Measurements from ENCODE around the gene AQP1. TPM values are rescaled to one million over a fixed set of nuclear protein-coding genes. Genes with fewer than 3 reads are reported as not detected.

The AQP1 gene
- polyA plus RNA-seq, 1 donor from 2014 or later = 3.2 TPM

DNA sequence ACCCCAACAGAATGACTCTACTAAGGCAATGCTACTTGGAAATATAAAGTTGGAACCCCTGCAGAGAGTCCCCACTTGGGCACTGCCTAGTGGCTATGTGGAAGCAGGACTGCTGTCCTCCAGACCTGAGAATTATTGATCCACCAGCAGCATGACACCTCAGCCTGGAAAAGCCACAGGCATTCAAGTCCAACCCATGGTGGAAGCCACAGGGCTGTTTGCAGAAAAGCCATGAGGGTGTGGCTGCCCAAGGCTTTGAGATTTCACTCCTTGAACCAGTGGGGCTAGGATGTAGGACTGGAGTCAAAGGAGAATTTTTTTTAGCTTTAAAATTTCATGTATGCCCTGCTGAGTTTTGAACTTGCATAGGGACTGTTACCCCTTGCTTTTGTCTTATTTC, 38.5 kb downstream of the AQP1 start:
- H2AFZ ChIP-seq (ENCODE audit: low read depth, low read length) = no peak overlapping the region
- no peaks in the 10 kb centered on the region for H3K9me3 ChIP-seq (ENCODE audit: low read length)
- no peaks in the 10 kb centered on the region for H4K20me1 ChIP-seq (ENCODE audit: insufficient read depth)
- no peaks in the 10 kb centered on the region for H3K79me2 ChIP-seq (replicated peaks; ENCODE audit: insufficient read depth, low read length)
- no peaks in the 10 kb centered on the region for H3K36me3 ChIP-seq (ENCODE audit: insufficient read depth, low read length)
- H3K27ac ChIP-seq (ENCODE audit: low read length) = no peak overlapping the region
- H3F3A ChIP-seq (ENCODE audit: insufficient read depth, low read length, poor library complexity, severe bottlenecking) = no peaks in the 10 kb centered on the region
- H3K9ac ChIP-seq (ENCODE audit: low read length) = no peak overlapping the region
- no peaks in the 10 kb centered on the region for H3K9me2 ChIP-seq (ENCODE audit: insufficient read depth, low read length)
- no peaks in the 10 kb centered on the region for H3K27me3 ChIP-seq (ENCODE audit: insufficient read depth, low read depth, low read length)
- H3K4me2 ChIP-seq (ENCODE audit: low read length) = no peak overlapping the region
- no peak for TF ChIP-seq SMC3 (conservative IDR thresholded peaks at IDR 0.05; ENCODE audit: poor library complexity)
- TF ChIP-seq MXI1 (conservative IDR thresholded peaks at IDR 0.05; ENCODE audit: poor library complexity, severe bottlenecking) = no peak
- TF ChIP-seq, protein P1, sequence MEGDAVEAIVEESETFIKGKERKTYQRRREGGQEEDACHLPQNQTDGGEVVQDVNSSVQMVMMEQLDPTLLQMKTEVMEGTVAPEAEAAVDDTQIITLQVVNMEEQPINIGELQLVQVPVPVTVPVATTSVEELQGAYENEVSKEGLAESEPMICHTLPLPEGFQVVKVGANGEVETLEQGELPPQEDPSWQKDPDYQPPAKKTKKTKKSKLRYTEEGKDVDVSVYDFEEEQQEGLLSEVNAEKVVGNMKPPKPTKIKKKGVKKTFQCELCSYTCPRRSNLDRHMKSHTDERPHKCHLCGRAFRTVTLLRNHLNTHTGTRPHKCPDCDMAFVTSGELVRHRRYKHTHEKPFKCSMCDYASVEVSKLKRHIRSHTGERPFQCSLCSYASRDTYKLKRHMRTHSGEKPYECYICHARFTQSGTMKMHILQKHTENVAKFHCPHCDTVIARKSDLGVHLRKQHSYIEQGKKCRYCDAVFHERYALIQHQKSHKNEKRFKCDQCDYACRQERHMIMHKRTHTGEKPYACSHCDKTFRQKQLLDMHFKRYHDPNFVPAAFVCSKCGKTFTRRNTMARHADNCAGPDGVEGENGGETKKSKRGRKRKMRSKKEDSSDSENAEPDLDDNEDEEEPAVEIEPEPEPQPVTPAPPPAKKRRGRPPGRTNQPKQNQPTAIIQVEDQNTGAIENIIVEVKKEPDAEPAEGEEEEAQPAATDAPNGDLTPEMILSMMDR (IDR thresholded peaks at IDR 0.05; ENCODE audit: poor library complexity, severe bottlenecking) = no peak
- TF ChIP-seq, protein P2, sequence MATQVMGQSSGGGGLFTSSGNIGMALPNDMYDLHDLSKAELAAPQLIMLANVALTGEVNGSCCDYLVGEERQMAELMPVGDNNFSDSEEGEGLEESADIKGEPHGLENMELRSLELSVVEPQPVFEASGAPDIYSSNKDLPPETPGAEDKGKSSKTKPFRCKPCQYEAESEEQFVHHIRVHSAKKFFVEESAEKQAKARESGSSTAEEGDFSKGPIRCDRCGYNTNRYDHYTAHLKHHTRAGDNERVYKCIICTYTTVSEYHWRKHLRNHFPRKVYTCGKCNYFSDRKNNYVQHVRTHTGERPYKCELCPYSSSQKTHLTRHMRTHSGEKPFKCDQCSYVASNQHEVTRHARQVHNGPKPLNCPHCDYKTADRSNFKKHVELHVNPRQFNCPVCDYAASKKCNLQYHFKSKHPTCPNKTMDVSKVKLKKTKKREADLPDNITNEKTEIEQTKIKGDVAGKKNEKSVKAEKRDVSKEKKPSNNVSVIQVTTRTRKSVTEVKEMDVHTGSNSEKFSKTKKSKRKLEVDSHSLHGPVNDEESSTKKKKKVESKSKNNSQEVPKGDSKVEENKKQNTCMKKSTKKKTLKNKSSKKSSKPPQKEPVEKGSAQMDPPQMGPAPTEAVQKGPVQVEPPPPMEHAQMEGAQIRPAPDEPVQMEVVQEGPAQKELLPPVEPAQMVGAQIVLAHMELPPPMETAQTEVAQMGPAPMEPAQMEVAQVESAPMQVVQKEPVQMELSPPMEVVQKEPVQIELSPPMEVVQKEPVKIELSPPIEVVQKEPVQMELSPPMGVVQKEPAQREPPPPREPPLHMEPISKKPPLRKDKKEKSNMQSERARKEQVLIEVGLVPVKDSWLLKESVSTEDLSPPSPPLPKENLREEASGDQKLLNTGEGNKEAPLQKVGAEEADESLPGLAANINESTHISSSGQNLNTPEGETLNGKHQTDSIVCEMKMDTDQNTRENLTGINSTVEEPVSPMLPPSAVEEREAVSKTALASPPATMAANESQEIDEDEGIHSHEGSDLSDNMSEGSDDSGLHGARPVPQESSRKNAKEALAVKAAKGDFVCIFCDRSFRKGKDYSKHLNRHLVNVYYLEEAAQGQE (IDR thresholded peaks at IDR 0.05; ENCODE audit: borderline replicate concordance) = no peak
- TF ChIP-seq POLR2AphosphoS5 (IDR thresholded peaks at IDR 0.05) = no peak
- no peak for TF ChIP-seq EP300 (conservative IDR thresholded peaks at IDR 0.05; ENCODE audit: poor library complexity, severe bottlenecking)
- TF ChIP-seq TAF1 (IDR thresholded peaks at IDR 0.05; ENCODE audit: low read depth) = no peak
- no peak for TF ChIP-seq RAD21 (conservative IDR thresholded peaks at IDR 0.05)
- no peak for TF ChIP-seq EZH2 (IDR thresholded peaks at IDR 0.05; ENCODE audit: borderline replicate concordance, insufficient read depth, low read length, poor library complexity, severe bottlenecking)
- no peak overlapping the region for H3K4me3 ChIP-seq (ENCODE audit: low read length)

DNA sequence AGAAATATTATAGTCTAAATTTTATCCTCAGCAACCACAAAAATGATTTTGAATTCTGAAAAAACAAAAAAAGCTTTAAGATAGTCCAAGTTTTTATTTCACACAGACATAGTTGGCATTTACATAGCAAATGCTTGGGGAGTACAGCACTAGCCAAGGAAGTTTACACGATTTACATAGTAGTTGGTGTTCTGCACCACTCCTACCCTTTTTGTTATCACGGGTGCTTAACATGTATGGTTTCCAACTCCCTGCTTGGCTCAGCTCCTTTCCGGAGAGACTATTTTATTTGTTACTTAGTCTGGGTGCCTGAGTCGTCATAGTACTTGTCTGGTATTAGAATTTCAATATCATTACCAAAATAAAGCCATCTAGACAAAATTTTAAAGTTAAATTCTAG, 43.3 kb downstream of the AQP1 start:
- Histone ChIP-seq H3K79me2 (replicated peaks; ENCODE audit: insufficient read depth, low read length) (no peaks in the 10 kb centered on the region), H3K4me2 (ENCODE audit: low read length) (no peak overlapping the region), H3F3A (ENCODE audit: insufficient read depth, low read length, poor library complexity, severe bottlenecking) (no peaks in the 10 kb centered on the region), H3K27ac (ENCODE audit: low read length) (no peak overlapping the region), H4K20me1 (ENCODE audit: insufficient read depth) (no peaks in the 10 kb centered on the region), H3K36me3 (ENCODE audit: insufficient read depth, low read length) (no peaks in the 10 kb centered on the region), H3K9ac (ENCODE audit: low read length) (no peak overlapping the region), H2AFZ (ENCODE audit: low read depth, low read length) (no peak overlapping the region), H3K4me3 (ENCODE audit: low read length) (no peak overlapping the region), H3K27me3 (ENCODE audit: insufficient read depth, low read depth, low read length) (no peaks in the 10 kb centered on the region), H3K9me2 (ENCODE audit: insufficient read depth, low read length) (no peaks in the 10 kb centered on the region), H3K9me3 (ENCODE audit: low read length) (no peaks in the 10 kb centered on the region)
- TF ChIP-seq TAF1 (IDR thresholded peaks at IDR 0.05; ENCODE audit: low read depth) (no peak), EZH2 (IDR thresholded peaks at IDR 0.05; ENCODE audit: borderline replicate concordance, insufficient read depth, low read length, poor library complexity, severe bottlenecking) (no peak), EP300 (conservative IDR thresholded peaks at IDR 0.05; ENCODE audit: poor library complexity, severe bottlenecking) (no peak)

DNA sequence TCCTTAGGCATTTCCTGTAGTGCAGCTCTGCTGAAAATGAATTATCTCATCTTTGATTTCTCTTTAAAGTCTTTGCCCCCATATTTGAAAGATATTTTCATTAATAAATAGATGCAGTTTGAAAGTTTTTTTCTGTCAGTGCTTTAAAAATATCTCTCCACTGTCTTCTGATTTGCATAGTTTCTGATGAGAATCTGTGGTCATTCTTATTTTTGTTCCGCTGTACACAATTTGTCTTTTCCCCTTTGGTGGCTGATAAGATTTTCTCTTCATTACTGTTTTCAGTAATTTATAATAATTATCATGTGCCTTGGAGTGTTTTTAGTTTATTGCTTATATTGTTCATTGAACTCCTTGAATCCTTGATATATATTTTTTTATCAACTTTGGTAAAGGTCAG, 45.1 kb downstream of the AQP1 start:
- Histone ChIP-seq H3K27me3 (ENCODE audit: insufficient read depth, low read depth, low read length) (no peaks in the 10 kb centered on the region), H3F3A (ENCODE audit: insufficient read depth, low read length, poor library complexity, severe bottlenecking) (no peaks in the 10 kb centered on the region), H3K9ac (ENCODE audit: low read length) (no peak overlapping the region), H4K20me1 (ENCODE audit: insufficient read depth) (no peaks in the 10 kb centered on the region), H2AFZ (ENCODE audit: low read depth, low read length) (no peak overlapping the region), H3K79me2 (replicated peaks; ENCODE audit: insufficient read depth, low read length) (no peaks in the 10 kb centered on the region), H3K9me3 (ENCODE audit: low read length) (no peaks in the 10 kb centered on the region), H3K9me2 (ENCODE audit: insufficient read depth, low read length) (no peaks in the 10 kb centered on the region), H3K27ac (ENCODE audit: low read length) (no peak overlapping the region), H3K4me3 (ENCODE audit: low read length) (no peak overlapping the region), H3K36me3 (ENCODE audit: insufficient read depth, low read length) (no peaks in the 10 kb centered on the region), H3K4me2 (ENCODE audit: low read length) (no peak overlapping the region)
- TF ChIP-seq RAD21 (conservative IDR thresholded peaks at IDR 0.05) = no peak
- TF ChIP-seq TAF1 (IDR thresholded peaks at IDR 0.05; ENCODE audit: low read depth) = no peak
- no peak for TF ChIP-seq MXI1 (conservative IDR thresholded peaks at IDR 0.05; ENCODE audit: poor library complexity, severe bottlenecking)
- TF ChIP-seq SMC3 (conservative IDR thresholded peaks at IDR 0.05; ENCODE audit: poor library complexity) = no peak
- TF ChIP-seq EP300 (conservative IDR thresholded peaks at IDR 0.05; ENCODE audit: poor library complexity, severe bottlenecking) = no peak
- no peak for TF ChIP-seq POLR2AphosphoS5 (IDR thresholded peaks at IDR 0.05)
- TF ChIP-seq EZH2 (IDR thresholded peaks at IDR 0.05; ENCODE audit: borderline replicate concordance, insufficient read depth, low read length, poor library complexity, severe bottlenecking) = no peak
